ENCODE results near the gene RNF41.

RNF41 gene

DNA sequence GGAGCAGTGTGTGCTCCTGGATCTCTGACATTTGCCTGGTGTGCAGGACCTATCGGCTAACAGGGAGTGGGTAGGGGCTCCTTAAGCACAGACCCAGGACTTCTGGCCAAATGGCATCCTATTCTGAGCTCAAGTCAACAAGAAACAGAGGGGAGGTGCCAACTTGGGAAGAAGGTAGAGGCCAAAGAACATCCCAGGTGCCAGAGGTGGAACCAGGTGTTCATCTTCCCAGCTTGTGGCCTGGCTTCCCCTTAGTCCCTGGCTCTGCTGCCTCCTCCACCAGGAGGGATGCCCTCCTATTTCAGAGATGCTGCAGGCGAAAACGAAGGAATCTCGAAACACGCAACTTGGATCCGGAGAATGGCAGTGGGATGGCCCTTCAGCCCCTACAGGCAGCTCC is 14.4 kb upstream of the RNF41 start:
- TF ChIP-seq FOXM1 (IDR thresholded peaks at IDR 0.05; ENCODE audit: borderline replicate concordance, low read depth) (no peak), REST (IDR thresholded peaks at IDR 0.05; ENCODE audit: low read depth) (no peak), CEBPB (IDR thresholded peaks at IDR 0.05) (no peak), TCF12 (IDR thresholded peaks at IDR 0.05; ENCODE audit: low read depth) (no peak), TAF1 (IDR thresholded peaks at IDR 0.05; ENCODE audit: low read depth) (no peak), YY1 (IDR thresholded peaks at IDR 0.05; ENCODE audit: low read depth) (no peak), EGR1 (IDR thresholded peaks at IDR 0.05) (no peak), TEAD4 (IDR thresholded peaks at IDR 0.05) (no peak), ZBTB7A (IDR thresholded peaks at IDR 0.05; ENCODE audit: low read depth) (no peak), CREB1 (IDR thresholded peaks at IDR 0.05; ENCODE audit: low read depth) (no peak), USF1 (IDR thresholded peaks at IDR 0.05) (no peak), EP300 (IDR thresholded peaks at IDR 0.05; ENCODE audit: borderline replicate concordance) (no peak), MAX (IDR thresholded peaks at IDR 0.05) (no peak), NFIC (IDR thresholded peaks at IDR 0.05) (no peak), RAD21 (IDR thresholded peaks at IDR 0.05; ENCODE audit: low read depth) (no peak)

- TF ChIP-seq TCF12 (IDR thresholded peaks at IDR 0.05; ENCODE audit: low read depth) (no peak), YY1 (IDR thresholded peaks at IDR 0.05; ENCODE audit: low read depth) (no peak), TAF1 (IDR thresholded peaks at IDR 0.05; ENCODE audit: low read depth) (no peak), REST (IDR thresholded peaks at IDR 0.05; ENCODE audit: low read depth) (no peak), USF1 (IDR thresholded peaks at IDR 0.05) (no peak), ZBTB7A (IDR thresholded peaks at IDR 0.05; ENCODE audit: low read depth) (no peak), CREB1 (IDR thresholded peaks at IDR 0.05; ENCODE audit: low read depth) (no peak), MAX (IDR thresholded peaks at IDR 0.05) (no peak), TEAD4 (IDR thresholded peaks at IDR 0.05) (no peak), RAD21 (IDR thresholded peaks at IDR 0.05; ENCODE audit: low read depth) (no peak), NFIC (IDR thresholded peaks at IDR 0.05) (no peak), FOXM1 (IDR thresholded peaks at IDR 0.05; ENCODE audit: borderline replicate concordance, low read depth) (no peak), EGR1 (IDR thresholded peaks at IDR 0.05) (no peak), EP300 (IDR thresholded peaks at IDR 0.05; ENCODE audit: borderline replicate concordance) (no peak)
Observed at GRCh38 chr12:56234746-56235436, 13.2 kb upstream of the RNF41 start.

DNA sequence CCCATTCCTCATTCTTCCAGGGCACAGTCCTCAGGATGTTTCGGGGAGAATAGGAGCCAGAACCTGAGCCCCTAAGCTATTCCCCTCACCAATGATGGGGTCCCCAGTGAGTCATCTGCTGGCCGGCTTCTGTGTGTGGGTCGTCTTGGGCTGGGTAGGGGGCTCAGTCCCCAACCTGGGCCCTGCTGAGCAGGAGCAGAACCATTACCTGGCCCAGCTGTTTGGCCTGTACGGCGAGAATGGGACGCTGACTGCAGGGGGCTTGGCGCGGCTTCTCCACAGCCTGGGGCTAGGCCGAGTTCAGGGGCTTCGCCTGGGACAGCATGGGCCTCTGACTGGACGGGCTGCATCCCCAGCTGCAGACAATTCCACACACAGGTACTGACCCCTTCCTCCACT is 9.5 kb upstream of the RNF41 start:
- TF ChIP-seq CEBPB (IDR thresholded peaks at IDR 0.05) (no peak), TAF1 (IDR thresholded peaks at IDR 0.05; ENCODE audit: low read depth) (no peak), FOXM1 (IDR thresholded peaks at IDR 0.05; ENCODE audit: borderline replicate concordance, low read depth) (no peak), NFIC (IDR thresholded peaks at IDR 0.05) (no peak), USF1 (IDR thresholded peaks at IDR 0.05) (no peak), EP300 (IDR thresholded peaks at IDR 0.05; ENCODE audit: borderline replicate concordance) (no peak), RAD21 (IDR thresholded peaks at IDR 0.05; ENCODE audit: low read depth) (no peak), TCF12 (IDR thresholded peaks at IDR 0.05; ENCODE audit: low read depth) (no peak), ZBTB7A (IDR thresholded peaks at IDR 0.05; ENCODE audit: low read depth) (no peak), EGR1 (IDR thresholded peaks at IDR 0.05) (no peak), CREB1 (IDR thresholded peaks at IDR 0.05; ENCODE audit: low read depth) (no peak), TEAD4 (IDR thresholded peaks at IDR 0.05) (no peak), MAX (IDR thresholded peaks at IDR 0.05) (no peak), YY1 (IDR thresholded peaks at IDR 0.05; ENCODE audit: low read depth) (no peak), REST (IDR thresholded peaks at IDR 0.05; ENCODE audit: low read depth) (no peak)

Measured in Ishikawa (cell line).